ENCODE data around the gene RALGAPA1.

The RALGAPA1 gene

DNA sequence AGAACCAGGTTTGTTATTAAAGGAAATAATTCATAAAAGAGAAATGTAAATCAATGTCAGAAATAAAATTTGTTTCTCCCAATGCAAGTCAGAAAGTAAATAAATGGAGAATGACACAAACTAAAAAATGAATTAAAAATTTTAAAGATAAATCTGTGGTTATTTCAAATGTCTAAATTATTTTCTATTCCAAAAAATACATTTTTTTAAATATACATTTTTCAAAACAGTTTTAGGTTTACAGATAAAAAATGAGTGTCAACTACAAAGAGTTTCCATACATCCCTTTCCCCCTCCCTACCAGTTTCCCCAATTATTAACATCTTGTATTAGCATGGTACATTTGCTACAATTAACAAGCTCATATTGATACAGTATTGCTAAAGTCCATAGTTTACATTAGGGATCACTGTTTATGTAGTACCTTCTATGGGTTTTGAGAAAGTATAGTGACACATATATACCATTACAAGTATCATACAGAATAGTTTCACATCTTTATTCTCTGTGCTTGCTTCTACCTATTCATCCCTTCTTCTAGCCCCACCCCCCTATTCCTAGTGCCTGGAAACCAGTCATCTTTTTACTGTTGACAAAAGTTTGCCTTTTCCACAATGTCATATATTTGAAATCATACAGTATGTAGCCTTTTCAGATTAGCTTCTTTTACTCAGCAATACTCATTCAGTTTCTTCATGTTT, 104.2 kb downstream of the RALGAPA1 start:
- Histone ChIP-seq H3K4me1 (ENCODE audit: control insufficient read depth in 1 of 2, insufficient read depth in 1 of 2, low read depth in 1 of 2, low read length in 1 of 2) (no peaks in the 10 kb centered on the region), H3K9me3 (no peaks in the 10 kb centered on the region), H3K27me3 (no peaks in the 10 kb centered on the region), H3K36me3 (no peaks in the 10 kb centered on the region), H3K4me3 (ENCODE audit: low read depth in 1 of 2, low read length in 1 of 2) (no peak overlapping the region), H3K27ac (no peak overlapping the region)
- TF ChIP-seq, protein P1, sequence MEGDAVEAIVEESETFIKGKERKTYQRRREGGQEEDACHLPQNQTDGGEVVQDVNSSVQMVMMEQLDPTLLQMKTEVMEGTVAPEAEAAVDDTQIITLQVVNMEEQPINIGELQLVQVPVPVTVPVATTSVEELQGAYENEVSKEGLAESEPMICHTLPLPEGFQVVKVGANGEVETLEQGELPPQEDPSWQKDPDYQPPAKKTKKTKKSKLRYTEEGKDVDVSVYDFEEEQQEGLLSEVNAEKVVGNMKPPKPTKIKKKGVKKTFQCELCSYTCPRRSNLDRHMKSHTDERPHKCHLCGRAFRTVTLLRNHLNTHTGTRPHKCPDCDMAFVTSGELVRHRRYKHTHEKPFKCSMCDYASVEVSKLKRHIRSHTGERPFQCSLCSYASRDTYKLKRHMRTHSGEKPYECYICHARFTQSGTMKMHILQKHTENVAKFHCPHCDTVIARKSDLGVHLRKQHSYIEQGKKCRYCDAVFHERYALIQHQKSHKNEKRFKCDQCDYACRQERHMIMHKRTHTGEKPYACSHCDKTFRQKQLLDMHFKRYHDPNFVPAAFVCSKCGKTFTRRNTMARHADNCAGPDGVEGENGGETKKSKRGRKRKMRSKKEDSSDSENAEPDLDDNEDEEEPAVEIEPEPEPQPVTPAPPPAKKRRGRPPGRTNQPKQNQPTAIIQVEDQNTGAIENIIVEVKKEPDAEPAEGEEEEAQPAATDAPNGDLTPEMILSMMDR (IDR thresholded peaks at IDR 0.05) = no peak

DNA sequence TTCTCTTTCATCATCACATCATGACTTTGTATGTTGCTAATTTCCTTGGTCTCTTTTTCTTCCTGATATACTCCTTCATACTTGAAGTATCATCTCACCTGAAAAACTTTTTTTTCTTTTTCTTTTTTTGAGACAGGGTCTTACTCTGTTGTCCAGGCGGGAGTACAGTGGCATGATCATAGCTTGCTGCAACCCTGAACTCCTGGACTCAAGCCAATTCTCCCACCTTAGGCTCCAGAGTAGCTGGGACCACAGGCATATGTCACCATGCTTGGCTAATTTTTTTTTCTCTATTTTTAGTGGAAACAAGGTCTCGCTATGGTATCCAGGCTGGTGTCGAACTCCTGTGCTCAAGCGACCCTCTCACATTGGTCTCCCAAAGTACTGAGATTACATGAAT, 107.6 kb downstream of the RALGAPA1 start:
- Histone ChIP-seq H3K4me3 (ENCODE audit: low read depth in 1 of 2, low read length in 1 of 2) (no peak overlapping the region), H3K9me3 (no peaks in the 10 kb centered on the region), H3K27me3 (no peaks in the 10 kb centered on the region), H3K4me1 (ENCODE audit: control insufficient read depth in 1 of 2, insufficient read depth in 1 of 2, low read depth in 1 of 2, low read length in 1 of 2) (no peaks in the 10 kb centered on the region), H3K36me3 (no peaks in the 10 kb centered on the region), H3K27ac (no peak overlapping the region)
- TF ChIP-seq, protein P1 (IDR thresholded peaks at IDR 0.05) = no peak

DNA sequence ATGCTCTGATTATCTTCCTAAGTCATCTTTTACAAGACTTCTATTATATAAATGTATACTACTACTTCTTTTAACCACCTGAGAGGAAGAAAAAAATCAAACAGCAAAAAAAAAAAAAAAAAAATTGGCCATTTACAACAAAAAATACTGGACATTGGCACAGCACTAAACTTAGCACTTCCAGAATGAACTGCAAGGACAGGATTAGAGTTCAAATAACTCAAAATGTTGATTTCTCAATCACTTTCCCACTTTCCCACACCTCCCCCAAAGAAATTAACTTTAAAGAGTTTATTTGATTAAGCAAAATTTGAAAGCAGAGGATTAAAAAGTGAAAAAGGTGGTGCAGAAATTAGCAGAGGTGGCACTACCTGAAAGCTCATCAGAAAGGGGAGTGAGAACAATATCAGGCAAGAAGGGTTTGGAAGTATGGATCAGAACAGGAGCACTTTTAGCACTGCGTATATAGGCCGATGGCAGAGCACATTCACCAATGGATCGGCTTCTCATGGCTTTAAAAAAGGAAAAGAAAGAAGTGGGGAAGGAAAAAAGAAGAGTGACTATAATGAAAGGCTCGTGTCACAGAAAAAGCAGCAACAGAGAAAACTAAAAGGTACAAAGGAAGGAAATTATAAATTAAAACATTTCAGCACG, 109.2 kb downstream of the RALGAPA1 start:
- H3K4me3 ChIP-seq (ENCODE audit: low read depth in 1 of 2, low read length in 1 of 2) = no peak overlapping the region
- no peaks in the 10 kb centered on the region for H3K36me3 ChIP-seq
- H3K4me1 ChIP-seq (ENCODE audit: control insufficient read depth in 1 of 2, insufficient read depth in 1 of 2, low read depth in 1 of 2, low read length in 1 of 2) = no peaks in the 10 kb centered on the region
- H3K27me3 ChIP-seq = no peaks in the 10 kb centered on the region
- no peaks in the 10 kb centered on the region for H3K9me3 ChIP-seq
- TF ChIP-seq, protein P1 (IDR thresholded peaks at IDR 0.05) = no peak
- no peak overlapping the region for H3K27ac ChIP-seq

DNA sequence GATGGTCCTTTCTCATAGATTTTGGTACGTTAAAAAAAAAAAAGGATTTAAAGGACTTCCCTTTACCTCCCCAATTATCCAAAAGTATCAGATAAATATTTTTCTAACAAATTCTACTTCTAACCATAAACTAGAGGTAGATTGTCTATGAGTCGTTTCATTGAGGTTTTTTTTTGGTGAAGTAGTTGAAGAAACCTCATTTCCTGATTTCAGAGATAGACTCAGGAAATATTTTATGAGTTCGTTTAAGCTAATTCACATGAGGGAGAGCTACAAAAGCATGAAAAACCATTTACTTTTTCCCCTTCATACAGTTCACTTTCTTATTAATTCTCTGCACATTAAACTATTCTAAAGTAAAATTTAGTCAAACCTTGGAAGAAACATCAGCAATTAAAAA, 112.5 kb downstream of the RALGAPA1 start:
- H3K27ac ChIP-seq = no peak overlapping the region
- no peaks in the 10 kb centered on the region for H3K36me3 ChIP-seq
- no peaks in the 10 kb centered on the region for H3K4me1 ChIP-seq (ENCODE audit: control insufficient read depth in 1 of 2, insufficient read depth in 1 of 2, low read depth in 1 of 2, low read length in 1 of 2)
- H3K4me3 ChIP-seq (ENCODE audit: low read depth in 1 of 2, low read length in 1 of 2) = no peak overlapping the region
- no peaks in the 10 kb centered on the region for H3K27me3 ChIP-seq
- H3K9me3 ChIP-seq = no peaks in the 10 kb centered on the region
- TF ChIP-seq, protein P1 (IDR thresholded peaks at IDR 0.05) = no peak

DNA sequence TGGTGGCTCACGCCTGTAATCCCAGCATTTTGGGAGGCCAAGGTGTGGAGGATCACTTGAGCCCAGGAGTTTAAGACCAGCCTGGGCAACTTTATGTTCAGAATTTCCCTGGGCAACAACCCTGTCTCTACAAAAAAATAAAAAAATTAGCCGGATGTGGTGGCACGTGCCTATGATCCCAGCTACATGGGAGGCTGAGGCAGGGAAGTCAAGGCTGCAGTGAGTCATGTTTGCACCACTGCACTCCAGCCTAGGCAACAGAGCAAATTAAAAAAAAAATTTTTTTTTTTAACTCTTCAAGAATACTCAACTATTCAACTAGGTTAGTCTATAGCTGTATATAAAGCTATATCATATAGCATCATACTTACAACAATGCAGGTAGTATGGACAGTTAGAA, 113.0 kb downstream of the RALGAPA1 start:
- Histone ChIP-seq H3K9me3 (no peaks in the 10 kb centered on the region), H3K27ac (no peak overlapping the region), H3K36me3 (no peaks in the 10 kb centered on the region), H3K4me3 (ENCODE audit: low read depth in 1 of 2, low read length in 1 of 2) (no peak overlapping the region), H3K27me3 (no peaks in the 10 kb centered on the region), H3K4me1 (ENCODE audit: control insufficient read depth in 1 of 2, insufficient read depth in 1 of 2, low read depth in 1 of 2, low read length in 1 of 2) (no peaks in the 10 kb centered on the region)
- TF ChIP-seq, protein P1 (IDR thresholded peaks at IDR 0.05) = no peak

All from neutrophil (primary cell).